Adrenal gland (tissue), 12 donors: ENCODE data around the gene DHX57. TPM values are rescaled to one million over a fixed set of nuclear protein-coding genes. Genes with fewer than 3 reads are reported as not detected.

ENCODE experiments used
- DNase-seq, 7 donors: peaks; one replicate each; pipeline ENCODE4 v3.0.0-alpha.2; 2019 to 2020
- H3K27ac ChIP-seq, 5 donors: fragments of 200-600 bp; sonication (generic) in 4 of 5; 1 replicate in 3 of 5; 2 replicates in 2 of 5; pipeline versions ENCODE4 v1.5.1 to v1.8.0; 2016 to 2020; ENCODE audit warnings: mild to moderate bottlenecking in 1 of 5
- H3K27me3 ChIP-seq: fragments of 200-600 bp; 2 replicates; pipeline ENCODE4 v1.8.0; 2021
- H3K36me3 ChIP-seq, 2 donors: fragments of 200-600 bp; replicated peaks in 1 of 2; 1 replicate in 1 of 2; 2 replicates in 1 of 2; pipeline versions ENCODE4 v1.5.1 to v1.8.0; 2018 to 2022
- H3K4me1 ChIP-seq, 2 donors: fragments of 200-600 bp; replicated peaks in 1 of 2; 1 replicate in 1 of 2; 2 replicates in 1 of 2; pipeline versions ENCODE4 v1.5.1 to v1.8.0; 2018 to 2021
- H3K4me3 ChIP-seq, 4 donors: fragments of 200-600 bp; sonication (generic) in 3 of 4; one replicate each; pipeline ENCODE4 v1.5.1; 2016 to 2018
- H3K9me3 ChIP-seq, 3 donors: fragments of 200-600 bp; sonication (generic) in 1 of 3; replicated peaks in 1 of 3; 1 replicate in 2 of 3; 2 replicates in 1 of 3; pipeline versions ENCODE4 v1.5.1 to v1.8.0; 2016 to 2021
- POLR2A ChIP-seq, 2 donors: fragments of 450-650 bp; IDR thresholded peaks; one replicate each; pipeline ENCODE4 v1.6.1; 2017; ENCODE audit warnings: antibody characterized with exemption in 2 of 2, mild to moderate bottlenecking in 2 of 2, moderate library complexity in 1 of 2
- WGBS, 4 donors: extraction: QIAGEN DNeasy Blood & Tissue Kit in 2 of 4; methylation state at CpG; one replicate each; pipeline versions ENCODE4 v1.1.5 to v1.1.7; 2013 to 2017; 5-methylcytosine and 5-hydroxymethylcytosine counted together
- intact Hi-C, 2 donors: fragments of 100-400 bp; cut with DNase I; formaldehyde crosslinking; loops; one replicate each; pipeline versions ENCODE4 v1.14.1 to v1.15.0; 2022 to 2023
- polyA plus RNA-seq, 3 donors: library from polyadenylated mRNA; stranded (reverse); fragments of 200-250 nt in 2 of 3; fragments of 350-450 nt in 1 of 3; fragmentation: Illumina TruSeq in 1 of 3; extraction: RNeasy Lipid Tissue Mini Kit (QIAGEN cat#74804) in 1 of 3; gene quantifications; one replicate each; pipeline ENCODE4 v1.2.3, GENCODE V29; 2013 to 2014
- total RNA-seq, 9 donors: library from RNA; depleted of rRNA in 4 of 9; stranded (reverse); fragments of >200 nt in 4 of 9; fragments of 120-200 nt in 1 of 9; fragmentation: NEBNext Ultra II Directional in 1 of 9; extraction: Animal tissue kit (Norgen Biotek cat#: 25700) in 1 of 9; gene quantifications; one replicate each; pipeline versions ENCODE4 v1.1.0 to v1.2.4, GENCODE V29; 2013 to 2023
- TF ChIP-seq, protein P1 (sequence below), 6 experiments: fragments of 450-650 bp in 4 of 6; fragments of 200-600 bp in 2 of 6; sonication (generic) in 1 of 6; IDR thresholded peaks; 1 replicate in 5 of 6; 2 replicates in 1 of 6; pipeline versions ENCODE4 v1.5.1 to v1.8.0; 2016 to 2021; ENCODE audit warnings: antibody characterized with exemption in 6 of 6, mild to moderate bottlenecking in 2 of 6, moderate library complexity in 1 of 6
- donor health status: healthy with polysubstance abuse.
- donor health status: Bipolar disorder and iron deficiency.
- donor health status: DM: yes; HTN: yes; CAD: no.
- donor health status: DM: no; HTN: no; CAD: no.
- donor health status: DM: no; HTN: no; CAD: no.
- donor health status: DM: yes; HTN: yes; CAD: no.

DHX57 gene
- total and polyA plus RNA-seq, 12 donors, result 9.4 to 30.5 (median 18.1) TPM

GRCh38 chr2:38863061-38863695 is 12.6 kb downstream of the DHX57 start:
- DNase-seq, result no peak
- 77 to 92% (median 89%) methylated on average over 2 of the region's 2 CpGs for WGBS, 4 donors
- Histone ChIP-seq H3K36me3 (peaks cover 0 to 21% of the 10 kb centered on the region in 2 donors), H3K27ac (peak overlapping the region in 1 of 5 donors; percentile 38), H3K4me3 (no peak overlapping the region), H3K4me1 (no peaks in the 10 kb centered on the region), H3K27me3 (no peaks in the 10 kb centered on the region), H3K9me3 (no peaks in the 10 kb centered on the region)
- intact Hi-C loops, result no loop called here
- TF ChIP-seq POLR2A (IDR thresholded peaks at IDR 0.05), result no peak
- TF ChIP-seq, protein P1, sequence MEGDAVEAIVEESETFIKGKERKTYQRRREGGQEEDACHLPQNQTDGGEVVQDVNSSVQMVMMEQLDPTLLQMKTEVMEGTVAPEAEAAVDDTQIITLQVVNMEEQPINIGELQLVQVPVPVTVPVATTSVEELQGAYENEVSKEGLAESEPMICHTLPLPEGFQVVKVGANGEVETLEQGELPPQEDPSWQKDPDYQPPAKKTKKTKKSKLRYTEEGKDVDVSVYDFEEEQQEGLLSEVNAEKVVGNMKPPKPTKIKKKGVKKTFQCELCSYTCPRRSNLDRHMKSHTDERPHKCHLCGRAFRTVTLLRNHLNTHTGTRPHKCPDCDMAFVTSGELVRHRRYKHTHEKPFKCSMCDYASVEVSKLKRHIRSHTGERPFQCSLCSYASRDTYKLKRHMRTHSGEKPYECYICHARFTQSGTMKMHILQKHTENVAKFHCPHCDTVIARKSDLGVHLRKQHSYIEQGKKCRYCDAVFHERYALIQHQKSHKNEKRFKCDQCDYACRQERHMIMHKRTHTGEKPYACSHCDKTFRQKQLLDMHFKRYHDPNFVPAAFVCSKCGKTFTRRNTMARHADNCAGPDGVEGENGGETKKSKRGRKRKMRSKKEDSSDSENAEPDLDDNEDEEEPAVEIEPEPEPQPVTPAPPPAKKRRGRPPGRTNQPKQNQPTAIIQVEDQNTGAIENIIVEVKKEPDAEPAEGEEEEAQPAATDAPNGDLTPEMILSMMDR (IDR thresholded peaks at IDR 0.05), result no peak

- no peaks in the 10 kb centered on the region for H3K4me1 ChIP-seq
- TF ChIP-seq POLR2A (IDR thresholded peaks at IDR 0.05), result no peak
- TF ChIP-seq, protein P1 (IDR thresholded peaks at IDR 0.05), result no peak
Observed at GRCh38 chr2:38862476-38862875, 13.3 kb downstream of the DHX57 start.

GRCh38 chr2:38856165-38856564 is 19.6 kb downstream of the DHX57 start:
- DNase-seq, result no peak
- H3K27me3 ChIP-seq, result no peaks in the 10 kb centered on the region
- peaks cover 0 to 33% of the 10 kb centered on the region in 2 donors for H3K36me3 ChIP-seq
- no peak for TF ChIP-seq POLR2A (IDR thresholded peaks at IDR 0.05)
- TF ChIP-seq, protein P1 (IDR thresholded peaks at IDR 0.05), result no peak
- no peaks in the 10 kb centered on the region for H3K9me3 ChIP-seq
- H3K27ac ChIP-seq, result no peak overlapping the region
- H3K4me1 ChIP-seq, result no peaks in the 10 kb centered on the region
- 94 to 100% (median 100%) methylated on average over 1 of the region's 1 CpG for WGBS, 4 donors
- intact Hi-C loops, result no loop called here
- H3K4me3 ChIP-seq, result no peak overlapping the region

More at GRCh38 chr2:38862476-38862875, 13.3 kb downstream of the DHX57 start:
- H3K27me3 ChIP-seq, result no peaks in the 10 kb centered on the region
- DNase-seq, result no peak
- peaks cover 0 to 21% of the 10 kb centered on the region in 2 donors for H3K36me3 ChIP-seq
- H3K9me3 ChIP-seq, result no peaks in the 10 kb centered on the region
- no peak overlapping the region for H3K4me3 ChIP-seq
- intact Hi-C loops, result no loop called here
- H3K27ac ChIP-seq, result peak overlapping the region in 1 of 5 donors; percentile 38

- Histone ChIP-seq H3K27me3 (no peaks in the 10 kb centered on the region), H3K4me1 (no peaks in the 10 kb centered on the region), H3K36me3 (peaks cover 0 to 24% of the 10 kb centered on the region in 2 donors), H3K9me3 (no peaks in the 10 kb centered on the region), H3K27ac (no peak overlapping the region), H3K4me3 (no peak overlapping the region)
- DNase-seq, result no peak
- WGBS, 4 donors, result 73 to 81% (median 77%) methylated on average over 3 of the region's 3 CpGs
- TF ChIP-seq, protein P1 (IDR thresholded peaks at IDR 0.05), result no peak
- intact Hi-C loops, result no loop called here
Observed at GRCh38 chr2:38850045-38850444, 25.7 kb downstream of the DHX57 start.
